HL-60 (cell line): ENCODE measurements around the gene CORT.

Source experiments
- DNase-seq, 2 experiments: peaks; one replicate each; pipeline ENCODE4 v3.0.0-alpha.2; 2010 to 2020; ENCODE audit warnings: low read depth in 1 of 2, low spot score in 1 of 2
- H3K27ac ChIP-seq: fragments of 250-450 bp; sonication (Bioruptor Pico); replicated peaks from 2 replicates; pipeline ENCODE4 v1.5.1; 2020; ENCODE audit warnings: mild to moderate bottlenecking, moderate library complexity
- H3K27me3 ChIP-seq: fragments of 250-450 bp; sonication (Bioruptor Pico); 2 replicates; pipeline ENCODE4 v1.5.1; 2021; ENCODE audit warnings: mild to moderate bottlenecking, moderate library complexity; ENCODE audit not compliant: insufficient read depth, poor library complexity, severe bottlenecking
- H3K4me3 ChIP-seq: replicated peaks from 2 replicates; pipeline ENCODE4 v1.5.1; 2011; ENCODE audit warnings: mild to moderate bottlenecking, control low read depth, low read length; ENCODE audit not compliant: insufficient read depth
- CTCF ChIP-seq: IDR thresholded peaks from one replicate; pipeline ENCODE4 v1.5.1; 2011; ENCODE audit warnings: low read length, control low read depth, inconsistent platforms; ENCODE audit not compliant: insufficient read depth
- GABPA ChIP-seq: IDR thresholded peaks from 2 replicates; pipeline ENCODE4 v1.6.1; 2012; ENCODE audit warnings: low read depth
- POLR2AphosphoS5 ChIP-seq: IDR thresholded peaks from 2 replicates; pipeline ENCODE4 v1.6.1; 2012; ENCODE audit warnings: low read depth
- REST ChIP-seq: IDR thresholded peaks from 2 replicates; pipeline ENCODE4 v1.6.1; 2012; ENCODE audit warnings: low read depth; ENCODE audit not compliant: insufficient replicate concordance
- SPI1 ChIP-seq: IDR thresholded peaks from 2 replicates; pipeline ENCODE4 v1.6.1; 2012; ENCODE audit warnings: low read depth, mild to moderate bottlenecking, borderline replicate concordance

The CORT gene

DNA sequence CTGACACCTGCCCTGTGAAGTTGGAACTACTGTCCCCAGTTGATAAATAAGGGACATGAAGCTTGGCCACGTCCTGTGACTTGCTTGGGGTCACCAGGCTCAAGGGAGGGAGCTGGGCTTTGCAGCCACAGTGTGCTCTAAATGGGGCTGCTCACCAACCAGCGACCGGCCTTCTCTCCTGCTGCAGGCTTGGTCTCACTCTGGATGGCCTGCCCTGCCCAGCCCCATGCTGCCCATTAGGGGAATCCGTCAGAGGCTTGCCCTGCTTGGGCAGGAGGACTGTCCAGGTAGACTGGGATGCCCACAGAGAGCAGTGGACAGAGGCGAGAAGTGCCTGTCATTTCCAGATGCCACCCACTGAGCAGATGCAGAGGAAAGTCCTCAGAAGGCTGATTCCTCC, 20.8 kb upstream of the CORT start:
- Histone ChIP-seq H3K27ac (no peak overlapping the region), H3K27me3 (no peaks in the 10 kb centered on the region), H3K4me3 (no peak overlapping the region)
- no peak for TF ChIP-seq POLR2AphosphoS5
- DNase-seq, result no peak

DNA sequence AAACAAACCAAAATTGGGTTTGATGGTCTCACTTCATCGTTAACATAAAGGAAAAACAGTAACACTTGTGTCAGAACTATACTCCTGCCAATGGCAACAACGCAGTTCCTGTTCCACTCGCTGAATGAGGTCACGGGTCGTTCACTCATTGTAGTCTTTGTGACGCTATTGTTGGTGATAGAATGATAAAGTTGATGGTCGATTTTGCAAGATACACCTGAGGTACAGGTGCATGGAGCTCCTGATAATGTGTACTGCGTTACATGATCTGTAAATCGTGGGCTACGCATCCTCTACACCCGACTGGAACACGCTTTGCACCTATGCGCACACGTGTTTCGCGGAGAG, 20.0 kb upstream of the CORT start:
- Histone ChIP-seq H3K27me3 (no peaks in the 10 kb centered on the region), H3K4me3 (peak overlapping the region; percentile 98), H3K27ac (peak overlapping the region; percentile 82)
- DNase-seq, result peak in 1 of 2 experiments; percentile 51
- no peak; the same call in 1 of the 2 replicates for TF ChIP-seq SPI1
- TF ChIP-seq REST, result no peak

DNA sequence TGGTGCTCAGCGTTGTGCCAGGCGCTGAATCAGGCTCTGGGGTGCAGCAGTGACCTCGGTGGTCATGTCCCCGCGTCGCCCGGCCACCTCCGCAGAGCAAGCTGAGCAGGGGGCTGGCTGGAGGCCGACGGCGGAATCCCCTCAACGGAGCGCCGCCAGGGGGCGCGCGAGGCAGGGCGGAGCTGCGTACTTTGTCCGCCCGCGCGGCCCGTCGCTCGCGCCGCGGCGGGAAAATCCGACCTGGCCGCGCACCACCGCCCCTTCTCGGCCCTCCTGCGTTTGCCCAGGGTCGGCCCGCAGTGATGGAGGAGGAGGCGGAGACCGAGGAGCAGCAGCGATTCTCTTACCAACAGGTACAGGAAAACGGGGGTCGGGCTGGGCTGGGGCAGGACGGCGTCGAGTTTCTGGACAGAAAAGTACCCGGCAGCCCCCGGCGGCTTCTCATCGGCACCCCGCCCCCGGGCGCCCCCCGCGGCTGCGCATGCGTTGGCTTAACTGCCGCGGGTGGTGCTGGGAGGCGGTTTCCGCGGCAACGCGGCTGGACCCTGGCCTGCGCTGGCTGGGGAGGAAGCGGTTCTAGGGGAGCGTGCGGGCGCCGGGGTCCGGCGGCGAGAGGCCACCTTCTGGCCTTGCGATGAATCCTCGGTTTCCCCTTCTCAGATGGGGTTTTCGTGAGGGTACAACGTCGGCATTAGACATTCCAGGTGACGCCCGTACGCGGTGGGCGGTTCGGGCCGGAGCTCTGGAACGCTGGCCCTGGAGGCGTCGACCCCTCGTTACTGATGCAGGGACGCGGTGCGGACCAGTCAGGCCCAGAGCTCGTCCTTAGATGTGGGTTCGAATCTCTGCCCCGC, 19.4 kb upstream of the CORT start, which contains the start of gene CENPS:
TSS of gene CENPS (plus strand) at position 218 of the 854 bp plus-strand sequence. CDS start at position 303, 85 bp downstream.
- peak; percentile 76 to 79 for DNase-seq
- TF ChIP-seq POLR2AphosphoS5 (peak; percentile 66), REST (no peak), GABPA (no peak), SPI1 (peak; percentile 47; the same call in 1 of the 2 replicates), CTCF (peak; percentile 92)
- Histone ChIP-seq H3K4me3 (peak within 1 kb of the TSS; percentile 98), H3K27ac (peak within 1 kb of the TSS; percentile 82), H3K27me3 (no peaks in the 10 kb centered on the region)

DNA sequence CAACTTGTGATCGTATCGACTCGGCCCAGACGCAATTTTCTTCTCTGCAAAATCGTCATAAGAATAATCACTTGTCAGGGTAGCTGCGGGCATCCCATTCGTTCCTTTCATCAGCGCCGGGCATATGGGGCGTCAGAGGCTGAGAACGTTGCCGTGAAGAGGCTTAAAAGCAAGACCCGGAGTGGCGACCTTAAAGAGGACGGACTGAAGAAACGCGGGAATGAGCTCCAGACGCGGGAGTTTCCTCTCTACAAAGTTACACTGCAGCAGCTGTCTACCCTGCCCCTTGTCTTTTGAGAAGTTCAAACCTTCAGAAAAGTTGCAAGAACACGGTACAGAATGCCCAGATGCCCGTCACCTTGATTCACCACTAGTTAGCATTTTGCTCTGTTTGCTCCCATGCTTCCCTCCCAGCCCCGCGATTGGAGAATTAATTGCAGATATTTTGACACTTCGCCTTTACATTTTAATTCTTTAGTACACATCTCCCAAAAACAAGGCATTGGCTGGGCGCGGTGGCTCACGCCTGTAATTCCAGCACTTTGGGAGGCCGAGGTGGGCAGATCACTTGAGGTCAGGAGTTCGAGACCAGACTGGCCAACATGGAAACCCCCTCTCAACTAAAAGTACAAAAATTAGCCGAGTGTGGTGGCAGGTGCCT, 18.6 kb upstream of the CORT start:
- Histone ChIP-seq H3K27ac (peak overlapping the region; percentile 82), H3K27me3 (no peaks in the 10 kb centered on the region), H3K4me3 (peak overlapping the region; percentile 98)
- TF ChIP-seq POLR2AphosphoS5 (no peak), CTCF (no peak), GABPA (no peak), REST (no peak), SPI1 (no peak)
- DNase-seq, result peak in 1 of 2 experiments; percentile 25
